K562 (cell line): ENCODE results near the gene PPT2. TPM values are rescaled to one million over a fixed set of nuclear protein-coding genes. Genes with fewer than 3 reads are reported as not detected.

Source experiments
- ATF1 ChIP-seq, 2 experiments: fragments of 450-650 bp in 1 of 2; IDR thresholded peaks; 2 replicates each; pipeline ENCODE4 v1.6.1; 2016; ENCODE audit warnings: missing compliant biosample characterization in 1 of 2, missing genetic modification characterization in 1 of 2
- CBX3 ChIP-seq, 2 experiments: IDR thresholded peaks; 1 replicate in 1 of 2; 2 replicates in 1 of 2; pipeline ENCODE4 v1.6.1; 2012; ENCODE audit warnings: inconsistent platforms in 2 of 2, low read length in 2 of 2, borderline replicate concordance in 1 of 2, control low read depth in 1 of 2
- CBX5 ChIP-seq: IDR thresholded peaks from 2 replicates; pipeline ENCODE4 v1.6.1; 2014; ENCODE audit warnings: low read depth, borderline replicate concordance
- JUNB ChIP-seq: fragments of 450-650 bp; formaldehyde crosslinking; conservative IDR thresholded peaks from 2 replicates; pipeline ENCODE4 v1.4.0; 2020; ENCODE audit warnings: mild to moderate bottlenecking
- KDM1A ChIP-seq, 2 experiments: fragments of 450-650 bp; IDR thresholded peaks; 2 replicates each; pipeline ENCODE4 v1.6.1; 2016; ENCODE audit warnings: mild to moderate bottlenecking in 2 of 2
- LCOR ChIP-seq: sonication (generic); formaldehyde crosslinking; IDR thresholded peaks from 2 replicates; pipeline ENCODE4 v1.8.0; 2022; ENCODE audit warnings: mild to moderate bottlenecking, missing genetic modification reagents
- NR2C1 ChIP-seq, 2 experiments: fragments of 450-650 bp; IDR thresholded peaks; 2 replicates each; pipeline ENCODE4 v1.6.1; 2017; ENCODE audit warnings: mild to moderate bottlenecking in 2 of 2, antibody characterized with exemption in 1 of 2, inconsistent platforms in 1 of 2, missing compliant biosample characterization in 1 of 2, missing genetic modification characterization in 1 of 2
- PML ChIP-seq: IDR thresholded peaks from 2 replicates; pipeline ENCODE4 v1.6.1; 2012; ENCODE audit warnings: low read length, inconsistent platforms
- SLC30A9 ChIP-seq: fragments of 250-450 bp; sonication (Bioruptor Pico); IDR thresholded peaks from 2 replicates; pipeline ENCODE4 v1.8.0; 2022; ENCODE audit warnings: mild to moderate bottlenecking, moderate library complexity
- SMARCC2 ChIP-seq: fragments of 450-650 bp; IDR thresholded peaks from 2 replicates; pipeline ENCODE4 v1.6.1; 2017; ENCODE audit warnings: antibody characterized with exemption, moderate library complexity, mild to moderate bottlenecking, low read depth
- STAT5A ChIP-seq: IDR thresholded peaks from 2 replicates; pipeline ENCODE4 v1.6.1; 2012; ENCODE audit warnings: low read length, inconsistent platforms, borderline replicate concordance
- polyA plus RNA-seq, 8 experiments: library from polyadenylated mRNA; depleted of rRNA in 4 of 8; stranded (reverse) in 5 of 8; unstranded in 3 of 8; fragments of >200 nt; fragmentation: Nextera tagmentation in 2 of 8; fragmentation: Illumina TruSeq in 1 of 8; extraction: Ambion mirVana in 2 of 8; extraction: Trizol in 1 of 8; gene quantifications; 2 replicates each; pipeline versions ENCODE4 v1.2.1 to v1.2.3, GENCODE V29; 2011 to 2014; ENCODE audit warnings: inconsistent platforms in 1 of 8, missing spikeins in 1 of 8
- total RNA-seq, 7 experiments: library from RNA; depleted of rRNA in 6 of 7; stranded (reverse); fragments of >200 nt in 6 of 7; fragmentation: Illumina TruSeq in 2 of 7; extraction: Trizol in 2 of 7; gene quantifications; 2 replicates each; pipeline versions ENCODE4 v1.2.1 to v1.2.3, GENCODE V29; 2011 to 2021; ENCODE audit warnings: low replicate concordance in 1 of 7
- TF ChIP-seq, protein P1 (sequence below), 2 experiments: fragments of 450-650 bp; formaldehyde crosslinking in 1 of 2; IDR thresholded peaks; 2 replicates each; pipeline versions ENCODE4 v1.4.0 to v1.6.1; 2014 to 2020; ENCODE audit warnings: mild to moderate bottlenecking in 2 of 2, borderline replicate concordance in 1 of 2, low read depth in 1 of 2
- TF ChIP-seq, protein P2 (sequence below): fragments of 450-650 bp; IDR thresholded peaks from 2 replicates; pipeline ENCODE4 v1.7.0; 2016; ENCODE audit warnings: borderline replicate concordance
- TF ChIP-seq, protein P3 (sequence below): fragments of 250-450 bp; sonication (Bioruptor Pico); IDR thresholded peaks from 2 replicates; pipeline ENCODE4 v1.4.0; 2020; ENCODE audit warnings: mild to moderate bottlenecking
- TF ChIP-seq, protein P4 (sequence below): sonication (generic); formaldehyde crosslinking; IDR thresholded peaks from 2 replicates; pipeline ENCODE4 v1.8.1; 2023; ENCODE audit warnings: mild to moderate bottlenecking, missing genetic modification reagents, moderate library complexity

PPT2 gene
- total and polyA plus RNA-seq, 9 of the 15 experiments (the other 6 are each of a cell fraction or from before 2014, with no cell fraction given), result 27.4 to 98.8 (median 69.9) TPM

DNA sequence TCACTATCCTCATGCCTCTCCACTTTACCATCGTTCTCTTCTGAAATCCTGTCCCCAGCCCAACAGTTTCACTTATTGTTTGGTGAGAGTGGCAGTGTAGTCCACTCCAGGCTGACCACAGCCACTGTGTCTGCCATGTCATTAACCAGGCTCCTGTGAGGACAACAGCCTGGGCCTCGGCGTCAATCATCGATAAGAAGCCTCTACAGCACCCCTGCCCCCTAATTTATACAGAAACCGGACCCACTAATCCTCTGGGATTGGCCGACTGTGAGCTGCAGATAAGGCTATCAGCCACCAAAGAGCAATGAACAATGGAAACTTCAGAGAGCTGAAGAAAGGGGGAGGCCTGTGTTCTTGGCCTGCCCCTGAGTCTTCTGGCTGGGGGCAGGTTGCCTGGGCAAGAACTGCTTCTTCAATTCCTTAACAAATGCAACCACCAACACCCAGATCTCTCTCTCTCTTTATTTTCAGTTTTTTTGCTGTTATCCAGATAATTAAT, 13.9 kb downstream of the PPT2 start (continued):
- TF ChIP-seq, protein P1, sequence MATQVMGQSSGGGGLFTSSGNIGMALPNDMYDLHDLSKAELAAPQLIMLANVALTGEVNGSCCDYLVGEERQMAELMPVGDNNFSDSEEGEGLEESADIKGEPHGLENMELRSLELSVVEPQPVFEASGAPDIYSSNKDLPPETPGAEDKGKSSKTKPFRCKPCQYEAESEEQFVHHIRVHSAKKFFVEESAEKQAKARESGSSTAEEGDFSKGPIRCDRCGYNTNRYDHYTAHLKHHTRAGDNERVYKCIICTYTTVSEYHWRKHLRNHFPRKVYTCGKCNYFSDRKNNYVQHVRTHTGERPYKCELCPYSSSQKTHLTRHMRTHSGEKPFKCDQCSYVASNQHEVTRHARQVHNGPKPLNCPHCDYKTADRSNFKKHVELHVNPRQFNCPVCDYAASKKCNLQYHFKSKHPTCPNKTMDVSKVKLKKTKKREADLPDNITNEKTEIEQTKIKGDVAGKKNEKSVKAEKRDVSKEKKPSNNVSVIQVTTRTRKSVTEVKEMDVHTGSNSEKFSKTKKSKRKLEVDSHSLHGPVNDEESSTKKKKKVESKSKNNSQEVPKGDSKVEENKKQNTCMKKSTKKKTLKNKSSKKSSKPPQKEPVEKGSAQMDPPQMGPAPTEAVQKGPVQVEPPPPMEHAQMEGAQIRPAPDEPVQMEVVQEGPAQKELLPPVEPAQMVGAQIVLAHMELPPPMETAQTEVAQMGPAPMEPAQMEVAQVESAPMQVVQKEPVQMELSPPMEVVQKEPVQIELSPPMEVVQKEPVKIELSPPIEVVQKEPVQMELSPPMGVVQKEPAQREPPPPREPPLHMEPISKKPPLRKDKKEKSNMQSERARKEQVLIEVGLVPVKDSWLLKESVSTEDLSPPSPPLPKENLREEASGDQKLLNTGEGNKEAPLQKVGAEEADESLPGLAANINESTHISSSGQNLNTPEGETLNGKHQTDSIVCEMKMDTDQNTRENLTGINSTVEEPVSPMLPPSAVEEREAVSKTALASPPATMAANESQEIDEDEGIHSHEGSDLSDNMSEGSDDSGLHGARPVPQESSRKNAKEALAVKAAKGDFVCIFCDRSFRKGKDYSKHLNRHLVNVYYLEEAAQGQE (IDR thresholded peaks at IDR 0.05; ENCODE audit: borderline replicate concordance), result no peak; the same call in 1 of the 2 replicates
- TF ChIP-seq, protein P1 (CRISPR knock-in tag; IDR thresholded peaks at IDR 0.05; ENCODE audit: low read depth), result no peak
- TF ChIP-seq NR2C1 (IDR thresholded peaks at IDR 0.05) (no peak), NR2C1 (tag; IDR thresholded peaks at IDR 0.05) (no peak; the same call in 1 of the 2 replicates), SLC30A9 (CRISPR knock-in tag) (no peak), CBX3 (IDR thresholded peaks at IDR 0.05; ENCODE audit: borderline replicate concordance in 1 of 2, low read length in 2 of 2) (peak in 1 of 2 experiments; percentile 68; a peak in 1 of 3 replicates), CBX5 (0 out of 2 replicates have a peak, but pooled peaks have one; percentile 22), LCOR (CRISPR knock-in tag) (0 out of 2 replicates have a peak, but pooled peaks have one; percentile 10), STAT5A (peak; percentile 86), PML (peak; percentile 83), KDM1A (IDR thresholded peaks at IDR 0.05) (peak; percentile 84 to 88), ATF1 (CRISPR knock-in tag; IDR thresholded peaks at IDR 0.05) (no peak), ATF1 (tag; IDR thresholded peaks at IDR 0.05) (peak; percentile 86), SMARCC2 (peak; percentile 90), JUNB (no peak)
- TF ChIP-seq, protein P2, sequence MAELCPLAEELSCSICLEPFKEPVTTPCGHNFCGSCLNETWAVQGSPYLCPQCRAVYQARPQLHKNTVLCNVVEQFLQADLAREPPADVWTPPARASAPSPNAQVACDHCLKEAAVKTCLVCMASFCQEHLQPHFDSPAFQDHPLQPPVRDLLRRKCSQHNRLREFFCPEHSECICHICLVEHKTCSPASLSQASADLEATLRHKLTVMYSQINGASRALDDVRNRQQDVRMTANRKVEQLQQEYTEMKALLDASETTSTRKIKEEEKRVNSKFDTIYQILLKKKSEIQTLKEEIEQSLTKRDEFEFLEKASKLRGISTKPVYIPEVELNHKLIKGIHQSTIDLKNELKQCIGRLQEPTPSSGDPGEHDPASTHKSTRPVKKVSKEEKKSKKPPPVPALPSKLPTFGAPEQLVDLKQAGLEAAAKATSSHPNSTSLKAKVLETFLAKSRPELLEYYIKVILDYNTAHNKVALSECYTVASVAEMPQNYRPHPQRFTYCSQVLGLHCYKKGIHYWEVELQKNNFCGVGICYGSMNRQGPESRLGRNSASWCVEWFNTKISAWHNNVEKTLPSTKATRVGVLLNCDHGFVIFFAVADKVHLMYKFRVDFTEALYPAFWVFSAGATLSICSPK, result no peak
- TF ChIP-seq, protein P3, sequence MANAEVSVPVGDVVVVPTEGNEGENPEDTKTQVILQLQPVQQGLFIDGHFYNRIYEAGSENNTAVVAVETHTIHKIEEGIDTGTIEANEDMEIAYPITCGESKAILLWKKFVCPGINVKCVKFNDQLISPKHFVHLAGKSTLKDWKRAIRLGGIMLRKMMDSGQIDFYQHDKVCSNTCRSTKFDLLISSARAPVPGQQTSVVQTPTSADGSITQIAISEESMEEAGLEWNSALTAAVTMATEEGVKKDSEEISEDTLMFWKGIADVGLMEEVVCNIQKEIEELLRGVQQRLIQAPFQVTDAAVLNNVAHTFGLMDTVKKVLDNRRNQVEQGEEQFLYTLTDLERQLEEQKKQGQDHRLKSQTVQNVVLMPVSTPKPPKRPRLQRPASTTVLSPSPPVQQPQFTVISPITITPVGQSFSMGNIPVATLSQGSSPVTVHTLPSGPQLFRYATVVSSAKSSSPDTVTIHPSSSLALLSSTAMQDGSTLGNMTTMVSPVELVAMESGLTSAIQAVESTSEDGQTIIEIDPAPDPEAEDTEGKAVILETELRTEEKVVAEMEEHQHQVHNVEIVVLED (CRISPR knock-in tag), result peak; percentile 42; the same call in 1 of the 2 replicates
- TF ChIP-seq, protein P4, sequence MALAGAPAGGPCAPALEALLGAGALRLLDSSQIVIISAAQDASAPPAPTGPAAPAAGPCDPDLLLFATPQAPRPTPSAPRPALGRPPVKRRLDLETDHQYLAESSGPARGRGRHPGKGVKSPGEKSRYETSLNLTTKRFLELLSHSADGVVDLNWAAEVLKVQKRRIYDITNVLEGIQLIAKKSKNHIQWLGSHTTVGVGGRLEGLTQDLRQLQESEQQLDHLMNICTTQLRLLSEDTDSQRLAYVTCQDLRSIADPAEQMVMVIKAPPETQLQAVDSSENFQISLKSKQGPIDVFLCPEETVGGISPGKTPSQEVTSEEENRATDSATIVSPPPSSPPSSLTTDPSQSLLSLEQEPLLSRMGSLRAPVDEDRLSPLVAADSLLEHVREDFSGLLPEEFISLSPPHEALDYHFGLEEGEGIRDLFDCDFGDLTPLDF, result no peak
